ENCODE measurements around the gene PLCXD1.

PLCXD1 gene

DNA sequence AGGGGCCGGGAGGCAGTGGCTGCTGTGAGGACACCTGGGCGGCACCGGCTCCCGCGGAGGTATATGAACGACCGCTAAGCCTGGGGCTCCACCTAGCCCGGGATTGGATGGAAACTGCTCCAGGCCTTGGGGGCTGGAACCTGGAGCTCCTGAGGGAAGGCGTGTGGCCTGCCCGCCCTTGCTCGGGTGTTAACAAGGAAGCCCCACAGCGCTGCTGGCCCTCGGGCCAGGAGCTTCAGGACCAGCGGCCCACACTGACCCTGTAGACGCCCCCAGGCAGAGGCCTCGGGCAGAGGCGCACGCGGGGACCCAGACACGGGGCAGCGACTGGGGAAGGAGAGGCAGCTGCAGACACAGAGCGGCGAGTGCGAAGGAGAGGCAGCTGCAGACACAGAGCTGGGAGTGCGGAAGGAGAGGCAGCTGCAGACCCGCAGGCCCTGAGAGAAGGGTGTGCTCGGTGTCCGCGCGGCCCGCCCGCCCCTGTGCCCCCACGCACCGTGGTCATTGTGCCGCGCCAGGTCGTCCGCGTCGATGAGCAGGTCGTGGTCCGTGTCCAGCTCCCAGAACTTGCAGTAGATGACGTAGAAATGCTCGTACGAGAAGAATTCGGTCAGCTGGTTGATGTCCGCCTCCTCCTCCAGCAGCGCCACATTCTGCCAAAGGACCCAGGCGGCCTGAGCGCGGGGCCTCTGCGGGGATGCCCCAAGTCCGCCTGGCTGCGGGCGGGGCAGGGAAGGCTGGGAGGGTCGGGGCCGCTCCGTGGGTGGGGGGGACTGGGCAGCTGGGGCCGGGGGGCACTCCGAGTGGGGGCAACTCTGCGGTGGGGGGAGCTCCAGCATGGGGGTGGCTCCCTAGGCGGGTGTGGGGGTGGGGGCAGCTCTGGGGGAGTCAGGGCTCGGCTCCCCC, 64.1 kb downstream of the PLCXD1 start:
- Histone ChIP-seq H3K9me3 (no peaks in the 10 kb centered on the region), H3K36me3 (peaks cover 11 to 31% (median 23%) of the 10 kb centered on the region in 3 donors), H3K27me3 (no peaks in the 10 kb centered on the region), H3K27ac (no peak overlapping the region), H3K4me1 (no peaks in the 10 kb centered on the region), H3K4me3 (no peak overlapping the region)
- TF ChIP-seq, protein P1, sequence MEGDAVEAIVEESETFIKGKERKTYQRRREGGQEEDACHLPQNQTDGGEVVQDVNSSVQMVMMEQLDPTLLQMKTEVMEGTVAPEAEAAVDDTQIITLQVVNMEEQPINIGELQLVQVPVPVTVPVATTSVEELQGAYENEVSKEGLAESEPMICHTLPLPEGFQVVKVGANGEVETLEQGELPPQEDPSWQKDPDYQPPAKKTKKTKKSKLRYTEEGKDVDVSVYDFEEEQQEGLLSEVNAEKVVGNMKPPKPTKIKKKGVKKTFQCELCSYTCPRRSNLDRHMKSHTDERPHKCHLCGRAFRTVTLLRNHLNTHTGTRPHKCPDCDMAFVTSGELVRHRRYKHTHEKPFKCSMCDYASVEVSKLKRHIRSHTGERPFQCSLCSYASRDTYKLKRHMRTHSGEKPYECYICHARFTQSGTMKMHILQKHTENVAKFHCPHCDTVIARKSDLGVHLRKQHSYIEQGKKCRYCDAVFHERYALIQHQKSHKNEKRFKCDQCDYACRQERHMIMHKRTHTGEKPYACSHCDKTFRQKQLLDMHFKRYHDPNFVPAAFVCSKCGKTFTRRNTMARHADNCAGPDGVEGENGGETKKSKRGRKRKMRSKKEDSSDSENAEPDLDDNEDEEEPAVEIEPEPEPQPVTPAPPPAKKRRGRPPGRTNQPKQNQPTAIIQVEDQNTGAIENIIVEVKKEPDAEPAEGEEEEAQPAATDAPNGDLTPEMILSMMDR (IDR thresholded peaks at IDR 0.05): no peak
- intact Hi-C loops (cut with DNase I; ENCODE audit: low total_unique reads): no loop called here
- DNase-seq: peak in 1 of 2 donors; percentile 51

GRCh38 chrX:346034-346813, 65.0 kb downstream of the PLCXD1 start:
- no peaks in the 10 kb centered on the region for H3K9me3 ChIP-seq
- intact Hi-C loops (cut with DNase I; ENCODE audit: low total_unique reads): no loop called here
- peak in 1 of 2 donors; percentile 60 for DNase-seq
- H3K4me3 ChIP-seq: no peak overlapping the region
- TF ChIP-seq, protein P1 (IDR thresholded peaks at IDR 0.05): no peak
- no peaks in the 10 kb centered on the region for H3K27me3 ChIP-seq
- H3K4me1 ChIP-seq: no peaks in the 10 kb centered on the region
- H3K27ac ChIP-seq: no peak overlapping the region
- peaks cover 11 to 30% (median 18%) of the 10 kb centered on the region in 3 donors for H3K36me3 ChIP-seq

DNA sequence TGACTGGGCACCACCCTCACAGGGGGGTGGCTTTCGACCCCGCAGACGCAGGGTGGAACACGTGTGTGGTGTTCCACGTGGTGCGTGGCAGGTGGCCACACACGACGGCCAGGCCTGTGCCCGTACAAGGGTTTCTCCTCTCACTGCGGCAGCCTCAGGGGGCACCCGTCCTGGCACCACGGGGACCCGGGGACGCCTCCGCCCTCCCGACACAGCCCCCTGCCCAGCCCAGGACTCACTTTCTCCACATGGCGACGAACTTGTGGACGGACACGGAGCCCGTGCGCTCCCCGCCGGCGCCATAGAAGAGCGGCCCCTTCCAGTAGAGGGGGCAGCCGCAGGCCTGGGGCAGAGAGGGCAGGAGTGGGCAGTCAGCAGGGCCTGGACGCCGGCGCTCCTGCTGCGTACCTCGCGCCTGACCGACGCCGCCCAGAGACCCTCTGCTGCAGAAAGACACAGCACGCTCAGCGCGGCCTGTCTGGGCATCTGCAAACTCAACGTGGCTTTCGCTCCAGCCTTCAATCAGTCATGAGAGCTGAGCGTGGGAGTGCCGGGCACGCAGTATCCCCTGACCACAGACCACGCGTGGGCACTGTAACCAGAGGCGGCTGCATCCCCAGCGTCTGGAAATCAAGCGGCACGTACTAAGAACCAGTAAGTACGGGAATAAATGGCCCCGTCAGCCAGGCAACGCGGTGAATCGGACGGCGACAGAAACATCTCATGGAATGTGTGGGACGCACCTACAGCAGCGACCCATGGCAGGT, 66.4 kb downstream of the PLCXD1 start:
- no peak for DNase-seq
- Histone ChIP-seq H3K36me3 (peaks cover 11 to 25% (median 18%) of the 10 kb centered on the region in 3 donors), H3K4me1 (no peaks in the 10 kb centered on the region), H3K9me3 (no peaks in the 10 kb centered on the region), H3K4me3 (no peak overlapping the region), H3K27ac (no peak overlapping the region), H3K27me3 (no peaks in the 10 kb centered on the region)
- intact Hi-C loops (cut with DNase I; ENCODE audit: low total_unique reads): no loop called here
- TF ChIP-seq, protein P1 (IDR thresholded peaks at IDR 0.05): no peak

DNA sequence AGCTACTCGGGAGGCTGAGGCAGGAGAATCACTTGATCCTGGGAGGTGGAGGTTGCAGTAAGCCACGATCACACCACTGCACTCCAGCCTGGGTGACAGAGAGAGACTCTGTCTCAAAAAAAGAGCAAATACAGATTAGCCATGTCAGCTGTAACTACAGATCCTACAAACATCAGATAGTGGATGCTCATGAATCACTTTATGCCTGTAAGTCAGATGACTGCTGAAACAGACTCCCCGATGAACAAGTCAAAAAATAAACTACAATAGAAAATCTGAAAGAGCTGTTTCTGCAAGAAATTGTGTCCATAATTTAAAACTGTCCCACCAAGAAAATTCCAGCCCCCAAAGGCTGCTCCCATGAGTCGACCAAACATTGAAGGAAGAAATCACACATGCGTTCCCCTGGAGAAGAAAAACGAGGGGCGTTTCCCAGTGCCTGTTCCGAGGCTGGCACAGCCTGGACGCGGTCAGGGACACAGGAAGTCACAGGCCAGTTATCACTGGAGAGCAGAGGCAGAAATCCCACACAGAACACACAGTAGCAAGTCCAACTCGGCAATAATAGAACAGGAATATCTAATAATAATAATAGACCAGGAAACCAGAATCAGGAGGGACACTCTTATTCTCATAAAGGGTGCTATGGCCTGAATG, 67.4 kb downstream of the PLCXD1 start:
- DNase-seq: no peak
- H3K27ac ChIP-seq: no peak overlapping the region
- H3K27me3 ChIP-seq: no peaks in the 10 kb centered on the region
- TF ChIP-seq, protein P1 (IDR thresholded peaks at IDR 0.05): no peak
- intact Hi-C loops (cut with DNase I; ENCODE audit: low total_unique reads): no loop called here
- H3K9me3 ChIP-seq: no peaks in the 10 kb centered on the region
- no peaks in the 10 kb centered on the region for H3K4me1 ChIP-seq
- H3K36me3 ChIP-seq: peaks cover 11 to 25% (median 18%) of the 10 kb centered on the region in 3 donors
- H3K4me3 ChIP-seq: no peak overlapping the region

GRCh38 chrX:349196-349595, 68.0 kb downstream of the PLCXD1 start:
- Histone ChIP-seq H3K36me3 (peaks cover 11 to 25% (median 18%) of the 10 kb centered on the region in 3 donors), H3K9me3 (no peaks in the 10 kb centered on the region), H3K4me3 (no peak overlapping the region), H3K27me3 (no peaks in the 10 kb centered on the region), H3K4me1 (no peaks in the 10 kb centered on the region), H3K27ac (no peak overlapping the region)
- intact Hi-C loops (cut with DNase I; ENCODE audit: low total_unique reads): no loop called here
- TF ChIP-seq, protein P1 (IDR thresholded peaks at IDR 0.05): no peak
- no peak for DNase-seq

All from tibial artery (tissue), 4 donors.